ENCODE data around the gene IL22RA1.

Gene IL22RA1

GRCh38 chr1:24177161-24177560, 34.2 kb upstream of the IL22RA1 start:
- TF ChIP-seq CTCF (conservative IDR thresholded peaks at IDR 0.05), result no peak
- no peak overlapping the region for H3K27ac ChIP-seq

DNA sequence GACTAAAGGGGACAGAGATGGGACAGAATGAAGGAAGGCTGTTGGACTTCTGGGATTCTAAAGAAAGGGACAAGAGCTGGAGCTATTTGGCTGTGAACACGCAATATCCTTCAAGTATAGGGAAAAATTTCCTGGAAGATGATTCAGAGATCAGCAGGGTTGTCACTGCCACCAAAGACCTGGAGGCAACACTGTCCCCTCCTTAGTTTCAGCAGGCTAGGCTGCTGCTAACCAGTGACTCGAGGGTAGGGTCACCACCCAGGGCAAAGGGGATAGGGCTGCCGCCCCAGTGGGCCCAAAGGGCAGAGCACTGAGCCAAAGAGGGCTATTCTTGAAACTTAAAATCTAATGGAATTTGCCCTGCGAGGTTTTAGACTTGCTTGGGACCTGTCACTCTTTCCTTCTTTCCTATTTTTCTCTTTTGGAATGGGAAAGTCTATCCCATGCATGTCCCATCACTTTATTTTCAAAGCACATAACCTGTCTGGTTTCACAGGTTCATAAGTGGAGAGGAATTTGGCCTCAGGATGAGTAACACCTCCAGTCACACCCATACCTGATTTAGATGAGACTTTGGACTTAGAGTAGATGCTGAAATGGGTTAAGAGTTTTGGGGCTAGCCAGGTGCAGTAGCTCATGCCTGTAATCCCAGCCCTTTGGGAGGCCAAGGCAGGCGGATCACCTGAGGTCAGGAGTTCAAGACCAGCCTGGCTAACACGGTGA, 32.3 kb upstream of the IL22RA1 start:
- TF ChIP-seq CTCF (conservative IDR thresholded peaks at IDR 0.05) (no peak), ZFX (IDR thresholded peaks at IDR 0.05) (no peak)
- no peak overlapping the region for H3K27ac ChIP-seq

GRCh38 chr1:24173638-24174575, 31.0 kb upstream of the IL22RA1 start:
- TF ChIP-seq CTCF (conservative IDR thresholded peaks at IDR 0.05) (no peak), ZFX (IDR thresholded peaks at IDR 0.05) (no peak)
- H3K27ac ChIP-seq, result no peak overlapping the region

DNA sequence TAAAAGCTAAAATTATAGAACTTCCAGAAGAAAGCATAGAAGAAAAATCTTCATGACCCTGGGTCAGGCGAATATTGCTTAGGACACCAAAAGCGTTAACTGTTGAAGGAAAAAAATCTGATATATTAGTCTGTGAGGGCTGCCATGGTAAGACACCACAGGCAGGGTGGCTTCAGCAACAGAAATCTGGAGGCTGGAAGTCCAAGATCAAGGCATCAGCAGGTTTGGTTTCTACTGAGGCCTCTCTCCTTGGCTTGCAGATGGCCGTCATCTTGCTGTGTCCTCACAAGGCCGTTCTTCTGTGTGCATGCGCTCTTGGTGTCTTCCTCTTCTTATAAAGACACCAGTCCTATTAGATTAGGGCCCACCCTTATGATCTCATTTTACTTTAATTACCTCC, 29.7 kb upstream of the IL22RA1 start:
- no peak overlapping the region for H3K27ac ChIP-seq
- TF ChIP-seq ZFX (IDR thresholded peaks at IDR 0.05) (no peak), CTCF (conservative IDR thresholded peaks at IDR 0.05) (no peak)

GRCh38 chr1:24169286-24169685, 26.3 kb upstream of the IL22RA1 start:
- no peak for TF ChIP-seq ZFX (IDR thresholded peaks at IDR 0.05)
- TF ChIP-seq CTCF (conservative IDR thresholded peaks at IDR 0.05), result no peak
- no peak overlapping the region for H3K27ac ChIP-seq

- H3K27ac ChIP-seq, result no peak overlapping the region
- TF ChIP-seq ZFX (IDR thresholded peaks at IDR 0.05) (no peak), CTCF (conservative IDR thresholded peaks at IDR 0.05) (no peak)
Measured at GRCh38 chr1:24168245-24168644, 25.3 kb upstream of the IL22RA1 start.

DNA sequence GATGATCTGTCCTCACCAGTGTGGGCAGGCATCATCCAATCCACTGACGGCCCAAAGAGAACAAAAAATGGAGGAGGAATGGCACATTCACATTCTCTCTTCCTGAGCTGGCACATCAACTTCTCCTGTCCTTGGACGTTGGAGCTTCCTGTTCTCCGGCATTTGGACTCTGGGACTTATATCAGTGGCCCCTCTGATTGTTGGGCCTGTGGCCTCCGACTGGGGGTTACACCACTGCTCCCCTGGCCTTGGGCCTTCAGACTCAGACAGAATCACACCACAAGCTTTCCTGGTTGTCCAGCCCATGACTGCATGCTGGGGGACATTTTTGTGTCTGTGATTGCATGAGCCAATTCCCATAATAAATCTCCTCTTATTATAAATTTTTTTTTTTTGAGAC, 24.1 kb upstream of the IL22RA1 start:
- no peak overlapping the region for H3K27ac ChIP-seq
- TF ChIP-seq CTCF (conservative IDR thresholded peaks at IDR 0.05) (no peak), ZFX (IDR thresholded peaks at IDR 0.05) (no peak)

All from C4-2B (cell line).